ENCODE results near the gene GASK1A.

GRCh38 chr3:42975456-42975855 is 3.7 kb upstream of the GASK1A start:
- no peak for TF ChIP-seq CTCF (conservative IDR thresholded peaks at IDR 0.05; ENCODE audit: low read depth, low read length)
- TF ChIP-seq EZH2 (IDR thresholded peaks at IDR 0.05; ENCODE audit: low read length, unreplicated experiment) = no peak
- no peak for TF ChIP-seq EZH2phosphoT487 (IDR thresholded peaks at IDR 0.05; ENCODE audit: borderline replicate concordance, low read length)
